Activated T-cell treated with anti-CD3 and anti-CD28 coated beads, Interleukin-2, amount 50 U/mL, for 4 hours (primary cell): Measurements from ENCODE around the gene TELO2. TPM values are rescaled to one million over a fixed set of nuclear protein-coding genes. Genes with fewer than 3 reads are reported as not detected.

Experiments used
- ATAC-seq, 2 donors: fragments of 200-7000 bp; cut with Tn5 transposase; one replicate each; pipeline ENCODE4 v1.10.0; 2021
- DNase-seq: peaks from one replicate; pipeline ENCODE4 v3.0.0-alpha.2; 2020
- H3K27me3 Mint-ChIP-seq: one replicate; pipeline ENCODE4 v1.8.0; 2021; ENCODE audit warnings: low read depth, mixed read lengths
- H3K36me3 Mint-ChIP-seq: one replicate; pipeline ENCODE4 v1.8.0; 2022; ENCODE audit warnings: mixed read lengths; ENCODE audit not compliant: insufficient read depth
- H3K4me1 Mint-ChIP-seq: one replicate; pipeline ENCODE4 v1.8.0; 2021; ENCODE audit warnings: low read depth, mixed read lengths
- H3K4me3 Mint-ChIP-seq: one replicate; pipeline ENCODE4 v1.8.0; 2021; ENCODE audit warnings: mild to moderate bottlenecking, moderate library complexity, mixed read lengths
- H3K9me3 Mint-ChIP-seq: one replicate; pipeline ENCODE4 v1.8.0; 2021; ENCODE audit warnings: mixed read lengths
- total RNA-seq, 3 donors: library from RNA; stranded (reverse); gene quantifications; one replicate each; pipeline ENCODE4 v1.2.1, GENCODE V29; 2021

The TELO2 gene
- total RNA-seq, 3 donors from 2014 or later = 103 to 131 (median 121) TPM

GRCh38 chr16:1452530-1452929 lies 40.6 kb upstream of the TELO2 start:
- Mint-ChIP-seq H3K4me3 (no peak overlapping the region), H3K9me3 (no peaks in the 10 kb centered on the region), H3K4me1 (no peaks in the 10 kb centered on the region), H3K36me3 (peaks cover 2% of the 10 kb centered on the region), H3K27me3 (no peaks in the 10 kb centered on the region)
- ATAC-seq (no peak), DNase-seq (no peak)

- Mint-ChIP-seq H3K9me3 (no peaks in the 10 kb centered on the region), H3K36me3 (peaks cover 2% of the 10 kb centered on the region), H3K4me1 (no peaks in the 10 kb centered on the region), H3K27me3 (no peaks in the 10 kb centered on the region), H3K4me3 (no peak overlapping the region)
- no peak for ATAC-seq
- no peak for DNase-seq
Measured at GRCh38 chr16:1453316-1453715, 39.8 kb upstream of the TELO2 start.

DNA sequence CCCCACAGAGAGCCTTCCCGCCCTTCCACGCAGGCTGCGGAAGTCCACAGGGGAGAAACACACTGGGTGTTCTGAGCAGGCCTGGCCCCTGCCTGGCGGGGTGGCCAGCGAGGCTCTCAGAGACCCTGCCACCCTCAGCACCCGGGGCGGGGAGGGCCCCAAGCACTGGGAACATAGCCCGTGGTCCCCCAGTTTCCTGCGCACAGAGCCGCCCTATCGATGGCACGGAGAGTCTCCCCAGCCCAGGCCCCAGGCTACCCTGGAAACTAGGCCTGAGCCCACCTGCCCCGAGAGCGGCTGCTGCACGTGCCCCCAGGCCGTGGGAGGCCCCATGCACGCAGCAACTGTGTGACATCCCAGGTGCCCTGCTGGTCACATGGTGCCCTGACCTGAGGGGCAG lies 38.6 kb upstream of the TELO2 start:
- DNase-seq (no peak), ATAC-seq (no peak)
- H3K27me3 Mint-ChIP-seq = no peaks in the 10 kb centered on the region
- H3K36me3 Mint-ChIP-seq = no peaks in the 10 kb centered on the region
- H3K4me3 Mint-ChIP-seq = no peak overlapping the region
- H3K4me1 Mint-ChIP-seq = no peaks in the 10 kb centered on the region
- no peaks in the 10 kb centered on the region for H3K9me3 Mint-ChIP-seq

- no peak for DNase-seq
- ATAC-seq = no peak
- no peaks in the 10 kb centered on the region for H3K27me3 Mint-ChIP-seq
- H3K4me1 Mint-ChIP-seq = no peaks in the 10 kb centered on the region
- H3K9me3 Mint-ChIP-seq = no peaks in the 10 kb centered on the region
- no peak overlapping the region for H3K4me3 Mint-ChIP-seq
- H3K36me3 Mint-ChIP-seq = no peaks in the 10 kb centered on the region
Measured at GRCh38 chr16:1455190-1456171, 37.7 kb upstream of the TELO2 start.

GRCh38 chr16:1456951-1457350 lies 36.2 kb upstream of the TELO2 start:
- Mint-ChIP-seq H3K36me3 (no peaks in the 10 kb centered on the region), H3K9me3 (no peaks in the 10 kb centered on the region), H3K4me3 (no peak overlapping the region), H3K4me1 (no peaks in the 10 kb centered on the region), H3K27me3 (no peaks in the 10 kb centered on the region)
- DNase-seq (no peak), ATAC-seq (no peak)

- H3K4me1 Mint-ChIP-seq = no peaks in the 10 kb centered on the region
- H3K27me3 Mint-ChIP-seq = no peaks in the 10 kb centered on the region
- no peak for DNase-seq
- no peak overlapping the region for H3K4me3 Mint-ChIP-seq
- ATAC-seq = no peak
- no peaks in the 10 kb centered on the region for H3K9me3 Mint-ChIP-seq
- H3K36me3 Mint-ChIP-seq = peaks cover 3% of the 10 kb centered on the region
Measured at GRCh38 chr16:1457489-1458245, 35.5 kb upstream of the TELO2 start.

- Mint-ChIP-seq H3K36me3 (peaks cover 3% of the 10 kb centered on the region), H3K4me3 (no peak overlapping the region), H3K4me1 (no peaks in the 10 kb centered on the region), H3K27me3 (no peaks in the 10 kb centered on the region), H3K9me3 (no peaks in the 10 kb centered on the region)
- DNase-seq = no peak
- ATAC-seq = peak in 1 of 2 donors; percentile 86
Measured at GRCh38 chr16:1458336-1458976, 34.7 kb upstream of the TELO2 start.

- Mint-ChIP-seq H3K9me3 (no peaks in the 10 kb centered on the region), H3K4me1 (no peaks in the 10 kb centered on the region), H3K27me3 (no peaks in the 10 kb centered on the region), H3K4me3 (no peak overlapping the region), H3K36me3 (peaks cover 3% of the 10 kb centered on the region)
- no peak for ATAC-seq
- DNase-seq = no peak
Measured at GRCh38 chr16:1458977-1459341, 34.2 kb upstream of the TELO2 start.

DNA sequence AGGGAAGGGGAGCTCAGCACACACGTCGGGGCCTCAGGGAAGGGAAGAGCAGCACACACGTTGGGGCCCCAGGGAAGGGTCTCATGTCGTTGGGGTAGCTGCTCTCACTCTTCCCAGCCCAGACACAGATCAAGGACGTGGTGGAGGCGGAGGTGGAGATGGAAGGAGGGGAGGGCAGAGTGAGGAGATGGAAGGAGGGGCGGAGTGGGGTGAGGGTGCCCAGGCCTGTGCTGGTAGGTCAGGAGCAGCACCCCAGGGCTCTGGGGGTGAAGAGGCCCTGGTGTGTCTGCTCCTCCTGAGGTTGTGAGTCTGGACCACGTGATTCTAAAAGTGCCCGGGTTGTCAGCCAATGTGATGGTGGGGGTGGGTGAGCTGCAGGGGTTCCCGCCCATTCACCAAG lies 33.2 kb upstream of the TELO2 start:
- peaks cover 3% of the 10 kb centered on the region for H3K36me3 Mint-ChIP-seq
- no peaks in the 10 kb centered on the region for H3K9me3 Mint-ChIP-seq
- H3K4me3 Mint-ChIP-seq = no peak overlapping the region
- no peak for ATAC-seq
- no peaks in the 10 kb centered on the region for H3K4me1 Mint-ChIP-seq
- H3K27me3 Mint-ChIP-seq = no peaks in the 10 kb centered on the region
- DNase-seq = no peak

GRCh38 chr16:1460602-1461138 lies 32.5 kb upstream of the TELO2 start:
- H3K9me3 Mint-ChIP-seq = no peaks in the 10 kb centered on the region
- ATAC-seq (no peak), DNase-seq (no peak)
- H3K4me3 Mint-ChIP-seq = no peak overlapping the region
- peaks cover 3% of the 10 kb centered on the region for H3K36me3 Mint-ChIP-seq
- no peaks in the 10 kb centered on the region for H3K4me1 Mint-ChIP-seq
- H3K27me3 Mint-ChIP-seq = no peaks in the 10 kb centered on the region

DNA sequence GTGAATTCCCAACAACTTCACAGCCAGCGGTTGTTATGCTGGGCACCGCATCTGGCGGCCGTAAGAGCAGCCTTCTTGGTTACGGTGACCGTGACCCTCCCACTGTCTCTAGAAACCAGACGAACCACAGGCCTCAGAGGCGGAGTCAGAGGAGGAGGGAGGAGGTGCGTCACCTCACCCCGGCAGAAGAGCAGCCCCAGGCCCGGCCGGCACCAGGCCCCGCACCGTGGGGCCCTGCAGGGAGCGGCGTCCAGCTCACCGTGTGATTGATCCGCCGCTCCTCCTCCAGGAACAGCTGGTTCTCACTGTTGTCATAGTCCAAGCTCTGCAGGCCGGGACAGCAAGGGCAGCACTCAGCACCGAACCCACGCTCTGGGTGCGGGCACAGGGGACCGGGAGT lies 32.0 kb upstream of the TELO2 start:
- ATAC-seq = no peak
- H3K36me3 Mint-ChIP-seq = peaks cover 3% of the 10 kb centered on the region
- no peaks in the 10 kb centered on the region for H3K9me3 Mint-ChIP-seq
- no peak for DNase-seq
- no peaks in the 10 kb centered on the region for H3K4me1 Mint-ChIP-seq
- H3K4me3 Mint-ChIP-seq = no peak overlapping the region
- no peaks in the 10 kb centered on the region for H3K27me3 Mint-ChIP-seq

DNA sequence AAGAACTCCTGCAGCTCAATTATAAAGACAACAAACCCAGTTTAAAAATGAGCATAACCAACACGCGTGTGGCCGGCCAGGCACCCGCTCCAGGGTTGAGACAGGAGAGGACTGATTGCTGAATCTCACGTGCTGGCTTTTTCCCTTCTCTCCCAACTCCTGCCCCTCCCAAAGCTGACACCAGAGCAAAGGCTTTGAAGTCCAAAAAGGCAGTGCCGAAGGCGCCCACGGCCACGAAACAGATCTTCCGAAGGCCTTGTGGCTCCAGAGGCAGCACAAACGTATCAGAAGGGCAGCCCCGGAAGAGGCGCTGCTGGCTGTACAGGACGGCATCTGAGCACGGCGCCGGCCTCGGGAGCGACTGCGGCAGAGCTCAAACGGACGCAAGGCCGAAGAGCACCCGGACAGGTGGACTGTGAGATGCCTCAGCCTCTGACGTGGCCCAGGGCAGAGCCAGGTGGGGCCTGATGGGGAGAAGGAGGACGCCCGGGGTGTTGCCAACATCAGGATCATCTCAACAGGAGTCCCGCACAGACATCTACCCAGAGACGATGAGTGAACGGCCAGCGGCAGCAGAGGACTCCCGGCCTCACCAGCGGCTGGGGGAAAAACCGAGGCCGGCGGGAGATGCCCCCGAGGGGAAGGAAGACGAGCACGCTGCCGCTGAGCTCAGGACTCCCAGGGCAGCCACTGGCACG lies 28.8 kb upstream of the TELO2 start:
- Mint-ChIP-seq H3K27me3 (no peaks in the 10 kb centered on the region), H3K9me3 (no peaks in the 10 kb centered on the region), H3K36me3 (peaks cover 3% of the 10 kb centered on the region), H3K4me1 (peaks cover 3% of the 10 kb centered on the region), H3K4me3 (no peak overlapping the region)
- DNase-seq (no peak), ATAC-seq (no peak)

- ATAC-seq = no peak
- Mint-ChIP-seq H3K4me3 (no peak overlapping the region), H3K9me3 (no peaks in the 10 kb centered on the region), H3K4me1 (peaks cover 8% of the 10 kb centered on the region), H3K27me3 (no peaks in the 10 kb centered on the region), H3K36me3 (peaks cover 4% of the 10 kb centered on the region)
- no peak for DNase-seq
Measured at GRCh38 chr16:1464894-1465566, 28.1 kb upstream of the TELO2 start.
